Calu3 (cell line): ENCODE measurements around the gene SHBG. TPM values are rescaled to one million over a fixed set of nuclear protein-coding genes. Genes with fewer than 3 reads are reported as not detected.

Source experiments
- BruUV-seq: library from RNA; stranded (reverse); fragments of 400-500 nt; replicated peaks from 2 replicates; lab custom pipeline; 2021; lab: Mats Ljungman, UMichigan
- CTCF ChIA-PET: fragments of 300-600 bp; sonication (Branson Sonifier 250); formaldehyde crosslinking; loops from one replicate; lab custom pipeline; 2022; ENCODE audit warnings: antibody characterized with exemption; lab: Charles Lee
- DNase-seq: peaks from one replicate; pipeline ENCODE4 v3.0.0; 2022
- H3K27ac Mint-ChIP-seq: one replicate; pipeline ENCODE4 v1.8.0; 2022; ENCODE audit warnings: mixed read lengths; ENCODE audit not compliant: unreplicated experiment
- H3K27me3 Mint-ChIP-seq: one replicate; pipeline ENCODE4 v1.8.0; 2022; ENCODE audit warnings: mixed read lengths; ENCODE audit not compliant: unreplicated experiment
- H3K36me3 Mint-ChIP-seq: one replicate; pipeline ENCODE4 v1.8.0; 2022; ENCODE audit warnings: mild to moderate bottlenecking, moderate library complexity, mixed read lengths; ENCODE audit not compliant: insufficient read depth, unreplicated experiment
- H3K4me1 Mint-ChIP-seq: one replicate; pipeline ENCODE4 v1.8.0; 2022; ENCODE audit warnings: mild to moderate bottlenecking, low read depth, mixed read lengths; ENCODE audit not compliant: unreplicated experiment
- H3K4me3 Mint-ChIP-seq: one replicate; pipeline ENCODE4 v1.8.0; 2022; ENCODE audit warnings: mild to moderate bottlenecking, low read depth, moderate library complexity, mixed read lengths; ENCODE audit not compliant: unreplicated experiment
- H3K9me3 Mint-ChIP-seq: one replicate; pipeline ENCODE4 v1.8.0; 2022; ENCODE audit warnings: low read depth, mixed read lengths; ENCODE audit not compliant: unreplicated experiment
- CTCF ChIP-seq: fragments of 200-600 bp; IDR thresholded peaks from one replicate; pipeline ENCODE4 v1.8.0; 2022; ENCODE audit warnings: antibody characterized with exemption; ENCODE audit not compliant: unreplicated experiment
- intact Hi-C: fragments of 100-400 bp; cut with micrococcal nuclease; formaldehyde crosslinking; loops from one replicate; pipeline ENCODE4 v1.10.0; 2022; ENCODE audit not compliant: unreplicated experiment
- total RNA-seq: library from RNA; stranded (reverse); gene quantifications from 2 replicates; pipeline ENCODE4 v1.2.3, GENCODE V29; 2022

Gene SHBG
- total RNA-seq, 1 experiment from 2014 or later: not detected

GRCh38 chr17:7674934-7675333 lies 45.0 kb downstream of the SHBG start:
- BruUV-seq: no TSS peak
- Mint-ChIP-seq H3K4me3 (no peak overlapping the region), H3K36me3 (peaks cover 56% of the 10 kb centered on the region), H3K4me1 (no peaks in the 10 kb centered on the region), H3K27me3 (no peaks in the 10 kb centered on the region), H3K27ac (no peak overlapping the region), H3K9me3 (peaks cover 3% of the 10 kb centered on the region)
- CTCF ChIA-PET: no interaction called here
- intact Hi-C loops: no loop called here
- no peak for DNase-seq
- TF ChIP-seq CTCF: no peak

- Mint-ChIP-seq H3K9me3 (peaks cover 3% of the 10 kb centered on the region), H3K27ac (no peak overlapping the region), H3K4me1 (no peaks in the 10 kb centered on the region), H3K27me3 (no peaks in the 10 kb centered on the region), H3K36me3 (peaks cover 52% of the 10 kb centered on the region), H3K4me3 (no peak overlapping the region)
- CTCF ChIA-PET: interaction anchor here (0.7 kb wide), 1 partner anchor 347 kb away, joined by 4 read pairs; the partner anchor contains the start of gene NEURL4
- intact Hi-C loops: no loop called here
- BruUV-seq: no TSS peak
- TF ChIP-seq CTCF: no peak
- no peak for DNase-seq
Measured at GRCh38 chr17:7676533-7676932, 46.6 kb downstream of the SHBG start.

- Mint-ChIP-seq H3K27ac (no peak overlapping the region), H3K4me1 (no peaks in the 10 kb centered on the region), H3K4me3 (no peak overlapping the region), H3K9me3 (peaks cover 3% of the 10 kb centered on the region), H3K27me3 (no peaks in the 10 kb centered on the region), H3K36me3 (peaks cover 48% of the 10 kb centered on the region)
- DNase-seq: no peak
- CTCF ChIA-PET: no interaction called here
- no peak for TF ChIP-seq CTCF
- BruUV-seq: no TSS peak
- intact Hi-C loops: no loop called here
Measured at GRCh38 chr17:7677388-7678067, 47.6 kb downstream of the SHBG start.

Other genes starting within 250 kb of the SHBG start
- 7.0 and 8.6 TPM in 2 replicates for gene TNK1, start 249.0 kb upstream of the SHBG start, total RNA-seq
- 21.9 and 26.3 TPM in 2 replicates for gene PLSCR3, start 235.6 kb upstream of the SHBG start, total RNA-seq
- 47.8 and 51.5 TPM in 2 replicates for gene TMEM256, start 226.0 kb upstream of the SHBG start, total RNA-seq
- 13.9 and 14.6 TPM in 2 replicates for gene NLGN2, start 222.3 kb upstream of the SHBG start, total RNA-seq
- gene SPEM1, start 209.8 kb upstream of the SHBG start, total RNA-seq: not detected in 2 replicates
- gene SPEM2, start 204.5 kb upstream of the SHBG start, total RNA-seq: not detected in 2 replicates
- not detected in 2 replicates for gene SPEM3, start 201.3 kb upstream of the SHBG start, total RNA-seq
- 8.5 TPM in 2 replicates for gene TMEM102, start 194.7 kb upstream of the SHBG start, total RNA-seq
- 1.2 and 2.1 TPM in 2 replicates for gene FGF11, start 190.6 kb upstream of the SHBG start, total RNA-seq
- gene CHRNB1, start 185.1 kb upstream of the SHBG start, total RNA-seq: 2.4 and 3.0 TPM in 2 replicates
- gene ZBTB4, start 150.5 kb upstream of the SHBG start, total RNA-seq: 27.2 and 28.1 TPM in 2 replicates
- not detected in 2 replicates for gene SLC35G6, start 148.7 kb upstream of the SHBG start, total RNA-seq
- 89.0 and 99.3 TPM in 2 replicates for gene POLR2A, start 145.8 kb upstream of the SHBG start, total RNA-seq
- gene TNFSF12, start 81.1 kb upstream of the SHBG start, total RNA-seq: 7.7 and 8.4 TPM in 2 replicates
- 19.7 and 25.7 TPM in 2 replicates for gene TNFSF13, start 71.4 kb upstream of the SHBG start, total RNA-seq
- gene SENP3, start 68.2 kb upstream of the SHBG start, total RNA-seq: 52.0 and 54.3 TPM in 2 replicates
- 28.6 and 50.0 TPM in 2 replicates for gene CD68, start 50.5 kb upstream of the SHBG start, total RNA-seq
- gene MPDU1, start 46.3 kb upstream of the SHBG start, total RNA-seq: 34.6 and 36.3 TPM in 2 replicates
- not detected in 2 replicates for gene SOX15, start 40.0 kb upstream of the SHBG start, total RNA-seq
- 30.3 and 30.9 TPM in 2 replicates for gene FXR2, start 15.2 kb upstream of the SHBG start, total RNA-seq
- 15.9 and 16.6 TPM in 2 replicates for gene SAT2, start 2.3 kb upstream of the SHBG start, total RNA-seq
- not detected in 2 replicates for gene ATP1B2, start 20.8 kb downstream of the SHBG start, total RNA-seq
- gene TP53, start 57.4 kb downstream of the SHBG start, total RNA-seq: 98.3 and 119 TPM in 2 replicates
- 10.1 and 12.9 TPM in 2 replicates for gene WRAP53, start 58.3 kb downstream of the SHBG start, total RNA-seq
- gene EFNB3, start 75.1 kb downstream of the SHBG start, total RNA-seq: 0.38 and 0.88 TPM in 2 replicates
- gene DNAH2, start 87.6 kb downstream of the SHBG start, total RNA-seq: 0.26 and 0.51 TPM in 2 replicates
- 29.0 and 37.3 TPM in 2 replicates for gene KDM6B, start 204.1 kb downstream of the SHBG start, total RNA-seq
- 2.9 and 3.6 TPM in 2 replicates for gene TMEM88, start 224.9 kb downstream of the SHBG start, total RNA-seq
- 36.3 and 36.6 TPM in 2 replicates for gene NAA38, start 227.4 kb downstream of the SHBG start, total RNA-seq
- gene CYB5D1, start 227.9 kb downstream of the SHBG start, total RNA-seq: 8.0 and 8.4 TPM in 2 replicates